Nephron progenitor cell (in vitro differentiated cells): ENCODE results near the gene PTPN21.

Source experiments
- DNase-seq: peaks from one replicate; pipeline ENCODE4 v3.0.0; 2021
- H3K27ac Mint-ChIP-seq: 2 replicates; pipeline ENCODE4 v1.8.0; 2021; ENCODE audit warnings: mild to moderate bottlenecking, moderate library complexity, mixed read lengths
- H3K27me3 Mint-ChIP-seq: 2 replicates; pipeline ENCODE4 v1.8.0; 2021; ENCODE audit warnings: mild to moderate bottlenecking, low read depth, mixed read lengths; ENCODE audit not compliant: poor library complexity
- H3K36me3 Mint-ChIP-seq: 2 replicates; pipeline ENCODE4 v1.8.0; 2021; ENCODE audit warnings: low read depth, mixed read lengths
- H3K4me1 Mint-ChIP-seq: 2 replicates; pipeline ENCODE4 v1.8.0; 2021; ENCODE audit warnings: mixed read lengths
- H3K4me3 Mint-ChIP-seq: 2 replicates; pipeline ENCODE4 v1.8.0; 2021; ENCODE audit warnings: mild to moderate bottlenecking, moderate library complexity, mixed read lengths
- H3K9me3 Mint-ChIP-seq: 2 replicates; pipeline ENCODE4 v1.8.0; 2021; ENCODE audit warnings: mild to moderate bottlenecking, moderate library complexity, mixed read lengths
- TF ChIP-seq, protein P1 (sequence below): fragments of 200-600 bp; sonication (generic); IDR thresholded peaks from 2 replicates; pipeline ENCODE4 v1.5.0; 2021; ENCODE audit warnings: antibody characterized with exemption

PTPN21 gene

GRCh38 chr14:88437658-88438057 is 117.1 kb downstream of the PTPN21 start:
- no peak overlapping the region for H3K4me3 Mint-ChIP-seq
- H3K4me1 Mint-ChIP-seq: no peaks in the 10 kb centered on the region
- H3K9me3 Mint-ChIP-seq: peaks cover 30% of the 10 kb centered on the region
- no peak for DNase-seq
- TF ChIP-seq, protein P1, sequence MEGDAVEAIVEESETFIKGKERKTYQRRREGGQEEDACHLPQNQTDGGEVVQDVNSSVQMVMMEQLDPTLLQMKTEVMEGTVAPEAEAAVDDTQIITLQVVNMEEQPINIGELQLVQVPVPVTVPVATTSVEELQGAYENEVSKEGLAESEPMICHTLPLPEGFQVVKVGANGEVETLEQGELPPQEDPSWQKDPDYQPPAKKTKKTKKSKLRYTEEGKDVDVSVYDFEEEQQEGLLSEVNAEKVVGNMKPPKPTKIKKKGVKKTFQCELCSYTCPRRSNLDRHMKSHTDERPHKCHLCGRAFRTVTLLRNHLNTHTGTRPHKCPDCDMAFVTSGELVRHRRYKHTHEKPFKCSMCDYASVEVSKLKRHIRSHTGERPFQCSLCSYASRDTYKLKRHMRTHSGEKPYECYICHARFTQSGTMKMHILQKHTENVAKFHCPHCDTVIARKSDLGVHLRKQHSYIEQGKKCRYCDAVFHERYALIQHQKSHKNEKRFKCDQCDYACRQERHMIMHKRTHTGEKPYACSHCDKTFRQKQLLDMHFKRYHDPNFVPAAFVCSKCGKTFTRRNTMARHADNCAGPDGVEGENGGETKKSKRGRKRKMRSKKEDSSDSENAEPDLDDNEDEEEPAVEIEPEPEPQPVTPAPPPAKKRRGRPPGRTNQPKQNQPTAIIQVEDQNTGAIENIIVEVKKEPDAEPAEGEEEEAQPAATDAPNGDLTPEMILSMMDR: no peak
- H3K27me3 Mint-ChIP-seq: no peaks in the 10 kb centered on the region
- H3K27ac Mint-ChIP-seq: no peak overlapping the region
- H3K36me3 Mint-ChIP-seq: peaks cover 81% of the 10 kb centered on the region

DNA sequence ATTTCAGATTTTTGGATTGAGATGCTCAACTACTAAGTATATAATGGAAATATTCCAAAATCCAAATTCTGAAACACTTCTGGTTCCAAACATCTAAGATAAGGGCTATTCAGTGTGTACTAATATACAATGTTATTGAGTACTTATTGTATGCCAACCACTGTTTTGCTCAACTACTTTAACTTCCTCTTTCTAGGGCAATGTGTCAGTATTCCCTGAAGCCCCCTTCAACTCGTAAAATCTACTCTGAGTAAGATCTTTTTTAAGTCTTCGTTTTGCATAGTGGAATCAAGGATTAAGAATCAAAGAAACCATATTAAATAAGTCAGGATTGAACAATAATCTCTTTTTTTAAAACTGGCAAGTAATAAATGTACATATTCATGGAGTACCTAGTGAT is 123.8 kb downstream of the PTPN21 start:
- no peaks in the 10 kb centered on the region for H3K4me1 Mint-ChIP-seq

GRCh38 chr14:88426271-88426670 is 128.5 kb downstream of the PTPN21 start:
- no peak overlapping the region for H3K4me3 Mint-ChIP-seq
- no peak for DNase-seq
- H3K9me3 Mint-ChIP-seq: no peaks in the 10 kb centered on the region
- no peak overlapping the region for H3K27ac Mint-ChIP-seq
- peaks cover 13% of the 10 kb centered on the region for H3K36me3 Mint-ChIP-seq
- TF ChIP-seq, protein P1: no peak
- H3K27me3 Mint-ChIP-seq: peaks cover 7% of the 10 kb centered on the region
- no peaks in the 10 kb centered on the region for H3K4me1 Mint-ChIP-seq

More for the DNA sequence above, 123.8 kb downstream of the PTPN21 start:
- H3K27me3 Mint-ChIP-seq: no peaks in the 10 kb centered on the region
- TF ChIP-seq, protein P1: no peak
- H3K36me3 Mint-ChIP-seq: peaks cover 35% of the 10 kb centered on the region
- no peak overlapping the region for H3K4me3 Mint-ChIP-seq
- DNase-seq: no peak
- H3K27ac Mint-ChIP-seq: no peak overlapping the region
- H3K9me3 Mint-ChIP-seq: peaks cover 6% of the 10 kb centered on the region

DNA sequence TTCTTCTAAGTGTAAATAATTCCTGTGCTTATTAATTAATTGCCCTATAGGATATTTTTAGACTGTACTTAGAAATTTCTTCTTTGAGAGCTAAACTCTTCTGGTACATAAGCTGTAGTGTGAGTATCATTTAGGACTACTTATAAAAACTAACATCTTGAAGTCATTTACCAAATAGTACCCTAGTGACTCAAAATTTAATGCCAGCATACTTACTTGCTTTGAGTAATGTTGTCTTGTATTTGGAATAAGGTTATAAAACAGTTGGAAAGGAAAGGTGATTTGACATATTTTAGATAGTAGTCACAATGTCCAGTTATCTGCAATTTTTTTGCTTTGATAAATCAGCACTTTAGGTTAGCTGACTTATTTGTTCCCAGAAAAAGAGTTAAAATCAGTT is 130.2 kb downstream of the PTPN21 start:
- H3K4me1 Mint-ChIP-seq: no peaks in the 10 kb centered on the region
- DNase-seq: no peak
- H3K9me3 Mint-ChIP-seq: peaks cover 3% of the 10 kb centered on the region
- H3K27ac Mint-ChIP-seq: no peak overlapping the region
- no peak overlapping the region for H3K4me3 Mint-ChIP-seq
- TF ChIP-seq, protein P1: no peak
- peaks cover 7% of the 10 kb centered on the region for H3K27me3 Mint-ChIP-seq
- H3K36me3 Mint-ChIP-seq: peaks cover 15% of the 10 kb centered on the region

GRCh38 chr14:88422919-88423650 is 131.7 kb downstream of the PTPN21 start:
- DNase-seq: no peak
- peaks cover 30% of the 10 kb centered on the region for H3K36me3 Mint-ChIP-seq
- no peaks in the 10 kb centered on the region for H3K4me1 Mint-ChIP-seq
- no peak overlapping the region for H3K4me3 Mint-ChIP-seq
- H3K9me3 Mint-ChIP-seq: peaks cover 17% of the 10 kb centered on the region
- H3K27ac Mint-ChIP-seq: no peak overlapping the region
- H3K27me3 Mint-ChIP-seq: peaks cover 7% of the 10 kb centered on the region
- TF ChIP-seq, protein P1: no peak

DNA sequence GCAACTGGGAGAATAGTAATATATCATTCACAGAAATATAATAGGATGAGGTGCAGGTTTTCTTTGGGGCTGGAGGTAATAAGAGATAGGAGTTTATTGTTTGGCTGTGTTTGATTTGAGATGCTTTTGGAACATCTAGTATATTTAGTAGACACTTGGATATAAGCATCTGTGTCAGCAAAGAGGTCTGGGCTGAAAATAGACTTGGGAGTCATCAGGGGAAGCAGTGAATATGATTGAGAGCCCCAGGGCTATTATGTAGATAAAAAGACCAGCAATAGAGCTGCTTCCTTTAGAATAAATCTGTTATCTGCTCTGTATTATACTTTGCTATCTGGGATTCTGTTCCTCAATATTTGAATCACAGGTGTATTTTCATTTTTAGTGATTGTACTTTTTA is 132.8 kb downstream of the PTPN21 start:
- Mint-ChIP-seq H3K4me3 (no peak overlapping the region), H3K9me3 (peaks cover 27% of the 10 kb centered on the region), H3K4me1 (no peaks in the 10 kb centered on the region), H3K36me3 (peaks cover 40% of the 10 kb centered on the region), H3K27ac (no peak overlapping the region), H3K27me3 (peaks cover 7% of the 10 kb centered on the region)
- no peak for DNase-seq
- TF ChIP-seq, protein P1: no peak
